Measurements from ENCODE around the gene R3HDM4.

The R3HDM4 gene

GRCh38 chr19:952680-953444 is 39.8 kb upstream of the R3HDM4 start:
- no peak for DNase-seq (ENCODE audit: low read depth)
- no peak overlapping the region for H3K4me3 ChIP-seq (ENCODE audit: control insufficient read depth, low read depth, low read length)
- TF ChIP-seq, protein P1, sequence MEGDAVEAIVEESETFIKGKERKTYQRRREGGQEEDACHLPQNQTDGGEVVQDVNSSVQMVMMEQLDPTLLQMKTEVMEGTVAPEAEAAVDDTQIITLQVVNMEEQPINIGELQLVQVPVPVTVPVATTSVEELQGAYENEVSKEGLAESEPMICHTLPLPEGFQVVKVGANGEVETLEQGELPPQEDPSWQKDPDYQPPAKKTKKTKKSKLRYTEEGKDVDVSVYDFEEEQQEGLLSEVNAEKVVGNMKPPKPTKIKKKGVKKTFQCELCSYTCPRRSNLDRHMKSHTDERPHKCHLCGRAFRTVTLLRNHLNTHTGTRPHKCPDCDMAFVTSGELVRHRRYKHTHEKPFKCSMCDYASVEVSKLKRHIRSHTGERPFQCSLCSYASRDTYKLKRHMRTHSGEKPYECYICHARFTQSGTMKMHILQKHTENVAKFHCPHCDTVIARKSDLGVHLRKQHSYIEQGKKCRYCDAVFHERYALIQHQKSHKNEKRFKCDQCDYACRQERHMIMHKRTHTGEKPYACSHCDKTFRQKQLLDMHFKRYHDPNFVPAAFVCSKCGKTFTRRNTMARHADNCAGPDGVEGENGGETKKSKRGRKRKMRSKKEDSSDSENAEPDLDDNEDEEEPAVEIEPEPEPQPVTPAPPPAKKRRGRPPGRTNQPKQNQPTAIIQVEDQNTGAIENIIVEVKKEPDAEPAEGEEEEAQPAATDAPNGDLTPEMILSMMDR (IDR thresholded peaks at IDR 0.05; ENCODE audit: control insufficient read depth, insufficient read depth, low read depth, low read length, missing control alignments): no peak

DNA sequence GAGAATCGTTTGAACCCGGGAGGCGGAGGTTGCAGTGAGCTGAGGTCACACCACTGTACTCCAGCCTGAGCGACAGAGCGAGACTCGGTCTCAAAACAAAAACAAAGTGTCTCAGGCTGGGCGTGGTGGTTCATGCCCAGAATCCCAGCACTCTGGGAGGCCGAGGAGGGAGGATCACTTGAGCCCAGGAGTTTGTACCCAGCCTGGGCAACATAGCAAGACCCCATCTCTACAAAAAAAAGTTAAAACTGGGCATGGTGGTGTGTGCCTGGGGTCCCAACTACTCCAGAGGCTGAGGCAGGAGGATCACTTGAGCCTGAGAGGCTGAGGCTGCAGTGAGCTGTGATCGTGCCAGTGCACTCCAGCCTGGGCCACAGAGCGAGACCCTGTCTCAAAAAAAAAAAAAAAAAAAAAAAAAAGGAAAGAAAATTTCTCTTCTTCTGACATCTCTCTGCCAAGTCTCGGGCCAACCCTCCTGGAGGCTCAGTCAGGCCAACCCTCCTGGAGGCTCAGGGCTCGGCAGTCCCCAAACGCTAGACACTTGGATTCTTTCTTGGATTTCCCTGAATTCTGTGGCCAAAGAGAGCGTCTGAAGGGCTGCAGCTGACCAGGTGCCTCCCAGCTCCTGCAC is 39.1 kb upstream of the R3HDM4 start:
- TF ChIP-seq, protein P1 (IDR thresholded peaks at IDR 0.05; ENCODE audit: control insufficient read depth, insufficient read depth, low read depth, low read length, missing control alignments): no peak
- DNase-seq (ENCODE audit: low read depth): no peak
- no peak overlapping the region for H3K4me3 ChIP-seq (ENCODE audit: control insufficient read depth, low read depth, low read length)

- TF ChIP-seq, protein P1 (IDR thresholded peaks at IDR 0.05; ENCODE audit: control insufficient read depth, insufficient read depth, low read depth, low read length, missing control alignments): no peak
- no peak for DNase-seq (ENCODE audit: low read depth)
- H3K4me3 ChIP-seq (ENCODE audit: control insufficient read depth, low read depth, low read length): no peak overlapping the region
These were observed 37.5 kb upstream of the R3HDM4 start for GRCh38 chr19:950352-951066.

DNA sequence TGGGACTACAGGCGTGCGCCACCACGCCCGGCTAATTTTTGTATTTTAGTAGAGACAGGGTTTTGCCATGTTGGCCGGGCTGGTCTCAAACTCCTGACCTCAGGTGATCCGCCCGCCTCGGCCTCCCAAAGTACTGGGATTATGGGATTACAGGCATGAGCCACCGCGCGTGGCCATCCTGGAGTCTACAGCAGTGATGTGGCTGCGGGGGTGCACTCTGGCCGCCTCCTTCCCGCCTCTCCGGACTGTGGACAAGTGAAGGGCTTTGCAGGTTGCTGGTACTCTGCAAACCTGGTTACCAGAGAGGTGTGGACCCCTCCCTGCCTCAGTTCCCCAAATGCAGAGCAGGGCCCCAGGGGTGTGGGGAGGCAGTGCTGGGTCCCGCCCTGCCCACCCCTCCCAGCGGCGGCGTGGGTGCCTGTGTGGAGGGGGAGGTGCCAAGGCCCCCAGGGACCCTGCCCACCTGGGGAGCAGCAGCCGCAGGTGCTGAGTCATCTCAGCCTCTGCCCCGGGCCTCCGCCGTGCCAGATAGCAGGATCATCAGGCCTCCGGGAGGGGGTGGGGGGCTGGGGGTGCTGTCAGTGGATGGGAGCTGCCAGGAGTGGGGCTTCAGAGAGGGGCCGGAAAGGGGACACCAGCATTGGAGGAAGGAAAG is 36.0 kb upstream of the R3HDM4 start:
- DNase-seq (ENCODE audit: low read depth): no peak
- TF ChIP-seq, protein P1 (IDR thresholded peaks at IDR 0.05; ENCODE audit: control insufficient read depth, insufficient read depth, low read depth, low read length, missing control alignments): no peak

GRCh38 chr19:947707-948539 is 34.9 kb upstream of the R3HDM4 start:
- TF ChIP-seq, protein P1 (IDR thresholded peaks at IDR 0.05; ENCODE audit: control insufficient read depth, insufficient read depth, low read depth, low read length, missing control alignments): no peak
- DNase-seq (ENCODE audit: low read depth): no peak

More for the DNA sequence above, 36.0 kb upstream of the R3HDM4 start:
- no peak overlapping the region for H3K4me3 ChIP-seq (ENCODE audit: control insufficient read depth, low read depth, low read length)

More at GRCh38 chr19:947707-948539, 34.9 kb upstream of the R3HDM4 start:
- H3K4me3 ChIP-seq (ENCODE audit: control insufficient read depth, low read depth, low read length): no peak overlapping the region

All from AG09309 (cell line).